Measurements from ENCODE around the gene UGT1A5.
"Not testable (repeated sequence)": the region's sequence is repeated elsewhere in the genome, so short reads cannot be mapped to it uniquely, and the experiment has no call there.

UGT1A5 gene

DNA sequence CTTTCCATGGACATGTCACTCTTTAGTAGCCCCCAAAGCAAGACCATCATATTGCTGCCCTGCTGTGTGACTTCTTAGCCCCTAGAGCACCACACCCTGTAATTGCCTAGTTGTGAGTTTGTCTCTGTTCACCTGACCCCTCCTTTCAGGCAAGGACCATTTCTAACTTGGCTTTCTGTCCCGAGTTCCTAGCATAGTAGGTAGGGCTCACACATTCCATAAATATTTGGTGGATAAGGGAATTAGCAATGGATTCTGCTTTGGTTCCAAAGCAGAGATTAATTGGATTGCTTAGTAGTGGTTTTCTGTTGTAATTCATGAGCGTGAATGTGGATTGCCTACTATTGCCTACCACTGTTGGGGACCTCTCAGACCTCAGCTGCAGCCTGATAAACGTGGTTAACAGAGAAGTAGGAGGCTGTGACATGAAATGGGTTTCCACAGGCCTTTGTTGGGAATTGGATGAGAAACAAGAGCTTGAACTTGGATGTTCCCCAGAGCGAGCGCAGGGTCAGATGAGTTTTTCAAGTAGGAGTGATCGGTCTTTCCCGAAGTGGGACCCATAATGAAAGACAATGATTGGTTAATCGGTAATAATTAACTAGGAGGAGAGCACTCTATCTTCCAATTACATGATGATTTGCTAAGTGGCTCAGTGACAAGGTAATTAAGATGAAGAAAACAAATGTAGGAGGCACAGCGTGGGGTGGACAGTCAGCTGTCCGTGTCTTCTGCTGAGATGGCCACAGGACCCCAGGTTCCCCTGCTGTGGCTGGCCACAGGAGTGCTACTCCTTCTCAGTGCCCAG lies 34.0 kb downstream of the UGT1A5 start:
- Histone ChIP-seq H2AFZ (ENCODE audit: low read length, unreplicated experiment) (no peak overlapping the region), H3K79me2 (ENCODE audit: control insufficient read depth, insufficient read depth, low read length, unreplicated experiment) (no peaks in the 10 kb centered on the region), H3K4me1 (ENCODE audit: control insufficient read depth, insufficient read depth, low read length, unreplicated experiment) (no peaks in the 10 kb centered on the region), H3K27ac (ENCODE audit: low read depth, low read length) (no peak overlapping the region), H3K4me3 (ENCODE audit: low read depth, low read length) (no peak overlapping the region), H3K27me3 (ENCODE audit: insufficient read depth, low read length) (peaks cover 43% of the 10 kb centered on the region), H3K36me3 (ENCODE audit: insufficient read depth, low read length) (no peaks in the 10 kb centered on the region)

DNA sequence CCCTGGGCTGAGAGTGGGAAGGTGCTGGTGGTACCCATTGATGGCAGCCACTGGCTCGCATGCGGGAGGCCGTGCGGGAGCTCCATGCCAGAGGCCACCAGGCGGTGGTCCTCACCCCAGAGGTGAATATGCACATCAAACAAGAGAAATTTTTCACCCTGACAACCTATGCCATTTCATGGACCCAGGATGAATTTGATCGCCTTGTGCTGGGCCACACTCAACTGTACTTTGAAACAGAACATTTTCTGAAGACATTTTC lies 34.5 kb downstream of the UGT1A5 start:
- H3K79me2 ChIP-seq (ENCODE audit: control insufficient read depth, insufficient read depth, low read length, unreplicated experiment) = no peaks in the 10 kb centered on the region

DNA sequence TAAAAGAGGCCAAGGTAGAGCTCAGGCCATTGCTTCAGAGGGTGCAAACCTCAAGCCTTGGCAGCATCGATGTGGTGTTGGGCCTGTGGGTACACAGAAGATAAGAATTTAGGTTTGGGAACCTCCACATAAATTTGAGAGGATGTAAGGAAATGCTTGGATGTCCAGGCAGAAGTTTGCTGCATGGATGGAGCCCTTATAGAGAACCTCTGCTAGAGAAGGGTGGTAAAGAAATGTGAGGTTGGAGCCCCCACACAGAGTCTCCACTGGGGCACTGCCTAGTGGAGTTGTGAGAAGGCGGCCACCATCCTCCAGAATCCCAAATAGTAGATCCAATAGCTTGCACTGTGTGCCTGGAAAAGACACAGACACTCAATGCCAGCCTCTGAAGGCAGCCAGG lies 38.0 kb downstream of the UGT1A5 start:
- H3K27ac ChIP-seq (ENCODE audit: low read depth, low read length); H3K4me3 ChIP-seq (ENCODE audit: low read depth, low read length); H3K79me2 ChIP-seq (ENCODE audit: control insufficient read depth, insufficient read depth, low read length, unreplicated experiment); H3K4me1 ChIP-seq (ENCODE audit: control insufficient read depth, insufficient read depth, low read length, unreplicated experiment); H3K36me3 ChIP-seq (ENCODE audit: insufficient read depth, low read length); H2AFZ ChIP-seq (ENCODE audit: low read length, unreplicated experiment): not testable (repeated sequence)
- peaks cover 37% of the 10 kb centered on the region for H3K27me3 ChIP-seq (ENCODE audit: insufficient read depth, low read length)

More for the DNA sequence above, 34.5 kb downstream of the UGT1A5 start:
- H3K27ac ChIP-seq (ENCODE audit: low read depth, low read length) = no peak overlapping the region
- H3K4me3 ChIP-seq (ENCODE audit: low read depth, low read length) = no peak overlapping the region
- no peaks in the 10 kb centered on the region for H3K4me1 ChIP-seq (ENCODE audit: control insufficient read depth, insufficient read depth, low read length, unreplicated experiment)
- peaks cover 38% of the 10 kb centered on the region for H3K27me3 ChIP-seq (ENCODE audit: insufficient read depth, low read length)
- H2AFZ ChIP-seq (ENCODE audit: low read length, unreplicated experiment) = no peak overlapping the region
- no peaks in the 10 kb centered on the region for H3K36me3 ChIP-seq (ENCODE audit: insufficient read depth, low read length)

DNA sequence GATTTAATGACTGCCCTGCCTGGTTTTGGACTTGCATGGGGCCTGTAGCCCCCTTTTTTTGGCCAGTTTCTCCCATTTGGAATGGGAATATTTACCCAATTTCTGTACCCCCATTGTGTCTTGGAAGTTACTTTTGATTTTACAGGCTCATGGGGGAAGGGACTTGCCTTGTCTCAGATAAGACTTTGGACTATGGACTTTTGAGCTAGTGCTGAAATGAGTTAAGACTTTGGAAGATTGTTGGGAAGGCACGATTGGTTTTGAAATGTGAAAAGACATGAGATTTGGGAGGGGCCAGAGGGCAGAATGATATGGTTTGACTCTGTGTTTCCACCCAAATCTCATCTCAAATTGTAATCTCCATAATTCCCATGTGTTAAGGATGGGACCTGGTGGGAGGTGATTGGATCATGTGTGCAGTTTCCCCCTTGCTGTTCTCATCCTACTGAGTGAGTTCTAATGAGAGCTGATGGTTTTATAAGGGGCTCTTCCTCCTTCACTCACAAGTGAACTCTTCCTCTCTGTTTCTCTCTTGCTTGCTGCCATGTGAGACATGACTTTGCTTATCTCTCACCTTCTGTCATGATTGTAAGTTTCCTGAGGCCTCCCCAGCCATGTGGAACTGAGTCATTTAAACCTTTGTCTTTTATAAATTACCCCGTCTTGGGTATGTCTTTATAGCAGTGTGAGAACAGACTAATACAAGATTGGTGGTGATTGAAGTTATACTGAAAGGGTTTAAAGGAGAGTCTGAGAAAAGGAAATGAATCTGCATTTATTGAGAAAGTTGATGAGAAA lies 38.7 kb downstream of the UGT1A5 start:
- not testable (repeated sequence) for H3K4me3 ChIP-seq (ENCODE audit: low read depth, low read length); H3K79me2 ChIP-seq (ENCODE audit: control insufficient read depth, insufficient read depth, low read length, unreplicated experiment); H3K4me1 ChIP-seq (ENCODE audit: control insufficient read depth, insufficient read depth, low read length, unreplicated experiment); H3K27ac ChIP-seq (ENCODE audit: low read depth, low read length); H3K36me3 ChIP-seq (ENCODE audit: insufficient read depth, low read length); H2AFZ ChIP-seq (ENCODE audit: low read length, unreplicated experiment)
- peaks cover 30% of the 10 kb centered on the region for H3K27me3 ChIP-seq (ENCODE audit: insufficient read depth, low read length)

DNA sequence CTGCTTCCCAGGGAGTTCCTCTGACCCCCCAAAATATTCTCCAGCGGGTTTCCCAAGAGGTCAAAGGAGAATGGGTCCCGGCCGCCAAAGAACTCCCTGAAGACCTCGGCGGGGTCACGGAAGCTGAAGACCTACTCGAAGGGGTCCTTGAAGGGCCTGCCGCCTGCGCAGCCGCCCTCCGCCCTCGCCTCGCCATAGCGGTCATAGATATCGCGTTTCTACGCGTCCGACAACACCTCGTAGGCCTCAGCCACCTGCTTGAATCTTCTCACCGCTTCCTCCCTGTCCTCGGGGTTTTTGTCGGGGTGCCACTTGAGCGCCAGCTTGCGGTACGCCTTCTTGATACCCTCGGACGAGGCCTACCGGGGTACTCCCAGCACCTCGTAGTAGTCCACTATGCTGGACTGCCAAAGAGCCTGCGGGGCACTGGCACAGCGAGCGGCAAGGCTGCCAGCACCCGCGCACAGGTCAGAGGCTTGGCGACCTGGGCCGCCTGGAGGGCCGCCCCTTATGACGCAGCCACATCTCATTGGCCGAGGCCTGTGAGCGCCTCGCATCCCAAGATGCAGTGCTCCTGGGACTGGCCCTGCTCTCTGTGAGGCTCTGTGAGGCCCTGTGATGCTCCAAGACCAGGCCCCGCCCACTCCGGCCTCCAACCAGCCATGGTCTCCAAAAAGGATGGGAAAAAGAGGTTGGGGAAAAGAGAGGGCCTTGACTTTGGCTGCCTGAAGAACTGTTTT lies 42.3 kb downstream of the UGT1A5 start:
- peaks cover 8% of the 10 kb centered on the region; the same call in 1 of the 2 replicates for H3K27me3 ChIP-seq (ENCODE audit: insufficient read depth, low read length)
- no peaks in the 10 kb centered on the region for H3K36me3 ChIP-seq (ENCODE audit: insufficient read depth, low read length)
- H3K4me1 ChIP-seq (ENCODE audit: control insufficient read depth, insufficient read depth, low read length, unreplicated experiment) = no peaks in the 10 kb centered on the region
- no peaks in the 10 kb centered on the region for H3K79me2 ChIP-seq (ENCODE audit: control insufficient read depth, insufficient read depth, low read length, unreplicated experiment)
- no peak overlapping the region for H3K4me3 ChIP-seq (ENCODE audit: low read depth, low read length)
- no peak overlapping the region for H2AFZ ChIP-seq (ENCODE audit: low read length, unreplicated experiment)
- no peak overlapping the region for H3K27ac ChIP-seq (ENCODE audit: low read depth, low read length)

DNA sequence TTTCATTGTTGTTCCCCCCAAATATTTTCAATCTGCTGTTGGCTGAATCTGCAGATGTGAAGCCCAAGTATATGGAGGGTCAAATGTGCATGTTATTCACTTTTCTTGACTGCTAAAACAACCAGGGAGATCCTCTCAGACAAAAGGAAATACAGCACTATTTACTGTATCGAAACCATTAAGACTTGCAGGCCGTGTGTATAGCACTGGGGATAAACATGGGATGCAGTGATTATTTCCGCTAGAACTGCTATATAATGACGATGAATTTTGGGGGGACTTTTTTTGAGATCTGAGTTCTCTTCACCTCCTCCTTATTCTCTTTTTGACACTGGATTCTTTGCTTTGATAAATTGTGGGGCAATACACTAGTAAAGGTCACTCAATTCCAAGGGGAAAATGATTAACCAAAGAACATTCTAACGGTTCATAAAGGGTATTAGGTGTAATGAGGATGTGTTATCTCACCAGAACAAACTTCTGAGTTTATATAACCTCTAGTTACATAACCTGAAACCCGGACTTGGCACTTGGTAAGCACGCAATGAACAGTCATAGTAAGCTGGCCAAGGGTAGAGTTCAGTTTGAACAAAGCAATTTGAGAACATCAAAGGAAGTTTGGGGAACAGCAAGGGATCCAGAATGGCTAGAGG lies 43.8 kb downstream of the UGT1A5 start:
- peaks cover 8% of the 10 kb centered on the region; the same call in 1 of the 2 replicates for H3K27me3 ChIP-seq (ENCODE audit: insufficient read depth, low read length)
- H2AFZ ChIP-seq (ENCODE audit: low read length, unreplicated experiment) = no peak overlapping the region
- no peaks in the 10 kb centered on the region for H3K4me1 ChIP-seq (ENCODE audit: control insufficient read depth, insufficient read depth, low read length, unreplicated experiment)
- no peak overlapping the region for H3K27ac ChIP-seq (ENCODE audit: low read depth, low read length)
- no peak overlapping the region for H3K4me3 ChIP-seq (ENCODE audit: low read depth, low read length)
- no peaks in the 10 kb centered on the region for H3K36me3 ChIP-seq (ENCODE audit: insufficient read depth, low read length)
- no peaks in the 10 kb centered on the region for H3K79me2 ChIP-seq (ENCODE audit: control insufficient read depth, insufficient read depth, low read length, unreplicated experiment)

DNA sequence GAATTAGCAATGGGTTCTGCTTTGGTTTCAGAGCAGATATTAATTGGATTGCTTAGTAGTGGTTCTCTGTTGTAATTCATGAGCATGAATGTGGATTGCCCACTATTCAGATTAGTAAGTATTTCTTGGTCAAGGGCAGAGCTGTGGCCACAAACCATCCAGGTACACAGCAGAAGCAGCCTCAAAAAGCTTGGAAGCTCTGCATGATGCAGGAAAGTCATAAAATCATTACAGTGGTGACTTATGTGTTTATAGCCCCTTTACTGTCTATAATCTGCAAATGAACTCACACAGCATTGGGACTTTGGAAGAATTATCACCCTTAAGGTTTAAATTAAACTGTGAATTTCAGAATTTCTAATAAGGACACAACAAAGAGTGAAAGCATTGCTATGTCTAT lies 45.4 kb downstream of the UGT1A5 start:
- H3K27ac ChIP-seq (ENCODE audit: low read depth, low read length) = no peak overlapping the region
- no peaks in the 10 kb centered on the region for H3K4me1 ChIP-seq (ENCODE audit: control insufficient read depth, insufficient read depth, low read length, unreplicated experiment)
- H3K4me3 ChIP-seq (ENCODE audit: low read depth, low read length) = no peak overlapping the region
- H3K79me2 ChIP-seq (ENCODE audit: control insufficient read depth, insufficient read depth, low read length, unreplicated experiment) = no peaks in the 10 kb centered on the region
- peaks cover 8% of the 10 kb centered on the region; the same call in 1 of the 2 replicates for H3K27me3 ChIP-seq (ENCODE audit: insufficient read depth, low read length)
- H3K36me3 ChIP-seq (ENCODE audit: insufficient read depth, low read length) = no peaks in the 10 kb centered on the region
- no peak overlapping the region for H2AFZ ChIP-seq (ENCODE audit: low read length, unreplicated experiment)

DNA sequence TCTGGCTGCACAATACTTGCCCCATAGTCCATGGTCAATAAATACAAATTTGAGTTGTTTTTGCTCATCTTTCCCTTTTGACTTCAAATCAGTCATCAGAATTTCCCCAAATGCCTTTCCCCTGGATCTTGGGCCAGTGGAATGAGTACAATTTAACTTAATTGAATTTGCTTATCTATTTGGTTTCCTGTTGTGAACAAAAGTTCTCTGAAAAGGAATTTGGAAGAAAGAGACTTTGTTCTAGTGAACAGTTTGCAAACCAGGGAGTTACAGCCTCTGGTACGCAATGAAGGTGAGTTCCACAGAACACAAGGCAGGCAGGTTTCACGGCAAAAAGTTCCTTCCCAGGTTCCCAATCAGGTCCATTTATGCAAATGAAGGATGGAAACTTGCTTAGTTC lies 46.1 kb downstream of the UGT1A5 start:
- Histone ChIP-seq H3K4me3 (ENCODE audit: low read depth, low read length) (no peak overlapping the region), H3K27me3 (ENCODE audit: insufficient read depth, low read length) (peaks cover 2% of the 10 kb centered on the region; the same call in 1 of the 2 replicates), H3K4me1 (ENCODE audit: control insufficient read depth, insufficient read depth, low read length, unreplicated experiment) (peaks cover 3% of the 10 kb centered on the region), H3K27ac (ENCODE audit: low read depth, low read length) (no peak overlapping the region), H3K36me3 (ENCODE audit: insufficient read depth, low read length) (no peaks in the 10 kb centered on the region), H3K79me2 (ENCODE audit: control insufficient read depth, insufficient read depth, low read length, unreplicated experiment) (no peaks in the 10 kb centered on the region), H2AFZ (ENCODE audit: low read length, unreplicated experiment) (no peak overlapping the region)

DNA sequence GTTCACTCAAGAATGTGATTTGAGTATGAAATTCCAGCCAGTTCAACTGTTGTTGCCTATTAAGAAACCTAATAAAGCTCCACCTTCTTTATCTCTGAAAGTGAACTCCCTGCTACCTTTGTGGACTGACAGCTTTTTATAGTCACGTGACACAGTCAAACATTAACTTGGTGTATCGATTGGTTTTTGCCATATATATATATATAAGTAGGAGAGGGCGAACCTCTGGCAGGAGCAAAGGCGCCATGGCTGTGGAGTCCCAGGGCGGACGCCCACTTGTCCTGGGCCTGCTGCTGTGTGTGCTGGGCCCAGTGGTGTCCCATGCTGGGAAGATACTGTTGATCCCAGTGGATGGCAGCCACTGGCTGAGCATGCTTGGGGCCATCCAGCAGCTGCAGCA lies 47.3 kb downstream of the UGT1A5 start, which contains the start of gene UGT1A1:
Gene UGT1A1 (plus strand): TSS at position 228 of the 400 bp plus-strand sequence. CDS start 18 bp downstream, at position 246.
- Histone ChIP-seq H3K36me3 (ENCODE audit: insufficient read depth, low read length) (no peaks in the 10 kb centered on the region), H3K4me1 (ENCODE audit: control insufficient read depth, insufficient read depth, low read length, unreplicated experiment) (peaks cover 14% of the 10 kb centered on the region), H3K27ac (ENCODE audit: low read depth, low read length) (no peak within 1 kb of the TSS), H2AFZ (ENCODE audit: low read length, unreplicated experiment) (no peak within 1 kb of the TSS), H3K79me2 (ENCODE audit: control insufficient read depth, insufficient read depth, low read length, unreplicated experiment) (no peaks in the 10 kb centered on the region), H3K27me3 (ENCODE audit: insufficient read depth, low read length) (no peaks in the 10 kb centered on the region), H3K4me3 (ENCODE audit: low read depth, low read length) (no peak within 1 kb of the TSS)

DNA sequence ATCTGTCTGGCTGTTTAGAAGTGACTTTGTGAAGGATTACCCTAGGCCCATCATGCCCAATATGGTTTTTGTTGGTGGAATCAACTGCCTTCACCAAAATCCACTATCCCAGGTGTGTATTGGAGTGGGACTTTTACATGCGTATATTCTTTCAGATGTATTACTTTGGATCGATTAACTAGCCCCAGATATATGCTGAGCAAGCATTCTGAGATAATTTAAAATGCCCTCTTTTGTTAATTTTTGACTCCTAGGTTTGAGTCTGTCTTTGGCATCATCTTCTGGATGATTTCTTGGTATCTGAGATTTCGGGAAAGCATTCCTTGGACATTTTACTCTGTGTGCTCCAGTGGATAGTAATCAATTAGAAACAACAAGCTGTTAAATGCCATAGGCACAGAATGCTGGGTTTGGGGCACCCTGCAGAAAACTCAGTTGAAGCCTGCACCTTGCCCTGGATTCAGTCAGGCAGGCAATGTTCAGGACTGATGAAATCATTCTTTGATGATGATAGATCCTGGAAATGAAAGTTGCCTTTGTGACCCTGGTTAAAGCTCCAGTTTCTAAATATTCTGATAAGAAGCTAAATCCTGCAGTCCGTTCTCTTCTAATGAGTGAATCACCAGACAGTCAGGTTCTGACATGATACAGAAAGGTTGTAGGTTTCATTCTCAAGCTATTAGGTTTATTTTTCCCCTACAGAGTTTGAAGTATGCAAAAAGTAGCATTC lies 48.5 kb downstream of the UGT1A5 start:
- no peak overlapping the region for H3K27ac ChIP-seq (ENCODE audit: low read depth, low read length)
- H3K4me1 ChIP-seq (ENCODE audit: control insufficient read depth, insufficient read depth, low read length, unreplicated experiment) = peaks cover 14% of the 10 kb centered on the region
- H3K27me3 ChIP-seq (ENCODE audit: insufficient read depth, low read length) = no peaks in the 10 kb centered on the region
- no peaks in the 10 kb centered on the region for H3K36me3 ChIP-seq (ENCODE audit: insufficient read depth, low read length)
- no peaks in the 10 kb centered on the region for H3K79me2 ChIP-seq (ENCODE audit: control insufficient read depth, insufficient read depth, low read length, unreplicated experiment)
- no peak overlapping the region for H2AFZ ChIP-seq (ENCODE audit: low read length, unreplicated experiment)
- no peak overlapping the region for H3K4me3 ChIP-seq (ENCODE audit: low read depth, low read length)
